HEK293 (cell line): ENCODE measurements around the gene CSMD2.

ENCODE experiments used
- CTCF ChIA-PET: fragments of 350-600 bp; formaldehyde crosslinking; extraction: SDS; loops from one replicate; lab custom pipeline; 2021; ENCODE audit warnings: antibody characterized with exemption; lab: Yijun Ruan, JAX
- POLR2A ChIA-PET: fragments of 300-600 bp; formaldehyde crosslinking; extraction: SDS; loops from one replicate; lab custom pipeline; 2020; ENCODE audit warnings: antibody characterized with exemption, inconsistent platforms; lab: Yijun Ruan, JAX
- H3K27ac ChIP-seq: fragments of 200-500 bp; sonication (Bioruptor generic); 2 replicates; pipeline ENCODE4 v1.5.1; 2014; ENCODE audit warnings: low read depth, low read length, control low read depth, inconsistent platforms; ENCODE audit errors: extremely low read depth
- H3K36me3 ChIP-seq, 2 experiments: fragments of 200-500 bp in 1 of 2; sonication (Bioruptor generic) in 1 of 2; 1 replicate in 1 of 2; 2 replicates in 1 of 2; pipeline ENCODE4 v1.5.1; 2014 to 2017; ENCODE audit warnings: inconsistent platforms in 2 of 2, low read length in 2 of 2; ENCODE audit not compliant: control insufficient read depth in 2 of 2, insufficient read depth in 1 of 2
- H3K4me1 ChIP-seq: fragments of 200-500 bp; sonication (Bioruptor generic); 2 replicates; pipeline ENCODE4 v1.5.1; 2014; ENCODE audit warnings: mild to moderate bottlenecking, low read length, inconsistent platforms; ENCODE audit not compliant: control insufficient read depth, insufficient read depth
- H3K4me3 ChIP-seq: 2 replicates; pipeline ENCODE4 v1.5.1; 2011; ENCODE audit warnings: low read depth, mild to moderate bottlenecking, control low read depth, low read length, moderate library complexity
- H3K9me3 ChIP-seq: fragments of 200-500 bp; sonication (Bioruptor generic); 2 replicates; pipeline ENCODE4 v1.5.1; 2014; ENCODE audit warnings: low read depth, low read length, inconsistent platforms; ENCODE audit not compliant: control insufficient read depth, insufficient read depth
- HIC1 ChIP-seq: fragments of 450-650 bp; formaldehyde crosslinking; IDR thresholded peaks from 2 replicates; pipeline ENCODE4 v1.5.1; 2016; ENCODE audit warnings: missing biosample characterization, missing genetic modification characterization
- ZBTB10 ChIP-seq: fragments of 450-650 bp; formaldehyde crosslinking; IDR thresholded peaks from 2 replicates; pipeline ENCODE4 v1.5.1; 2016; ENCODE audit warnings: missing biosample characterization, missing genetic modification characterization
- ZBTB6 ChIP-seq: fragments of 450-650 bp; formaldehyde crosslinking; IDR thresholded peaks from 2 replicates; pipeline ENCODE4 v1.5.1; 2017; ENCODE audit warnings: missing biosample characterization, missing genetic modification characterization
- ZFP3 ChIP-seq: fragments of 450-650 bp; formaldehyde crosslinking; IDR thresholded peaks from 2 replicates; pipeline ENCODE4 v1.5.1; 2016; ENCODE audit warnings: low read depth, missing biosample characterization, missing genetic modification characterization
- ZIC2 ChIP-seq: fragments of 450-650 bp; formaldehyde crosslinking; IDR thresholded peaks from 2 replicates; pipeline ENCODE4 v1.5.1; 2016; ENCODE audit warnings: missing biosample characterization, missing genetic modification characterization
- ZNF148 ChIP-seq: fragments of 450-650 bp; formaldehyde crosslinking; IDR thresholded peaks from 2 replicates; pipeline ENCODE4 v1.5.0; 2017; ENCODE audit warnings: missing biosample characterization, missing genetic modification characterization, borderline replicate concordance
- ZNF223 ChIP-seq: fragments of 450-650 bp; formaldehyde crosslinking; IDR thresholded peaks from 2 replicates; pipeline ENCODE4 v1.5.1; 2016; ENCODE audit warnings: missing biosample characterization, missing genetic modification characterization
- ZNF23 ChIP-seq: fragments of 450-650 bp; formaldehyde crosslinking; IDR thresholded peaks from 2 replicates; pipeline ENCODE4 v1.5.1; 2016; ENCODE audit warnings: missing biosample characterization, missing genetic modification characterization, borderline replicate concordance
- ZNF473 ChIP-seq: fragments of 450-650 bp; formaldehyde crosslinking; IDR thresholded peaks from 2 replicates; pipeline ENCODE4 v1.5.1; 2017; ENCODE audit warnings: missing biosample characterization, missing genetic modification characterization
- ZNF513 ChIP-seq: fragments of 450-650 bp; IDR thresholded peaks from 2 replicates; pipeline ENCODE4 v1.5.1; 2018; ENCODE audit warnings: missing biosample characterization, missing genetic modification characterization
- ZNF623 ChIP-seq: fragments of 450-650 bp; formaldehyde crosslinking; IDR thresholded peaks from 2 replicates; pipeline ENCODE4 v1.5.1; 2016; ENCODE audit warnings: missing biosample characterization, missing genetic modification characterization
- ZNF626 ChIP-seq: fragments of 450-650 bp; sonication (Bioruptor Pico); formaldehyde crosslinking; IDR thresholded peaks from 2 replicates; pipeline ENCODE4 v1.5.1; 2018; ENCODE audit warnings: missing biosample characterization, missing genetic modification characterization, inconsistent platforms
- ZNF747 ChIP-seq: fragments of 450-650 bp; formaldehyde crosslinking; IDR thresholded peaks from 2 replicates; pipeline ENCODE4 v1.5.1; 2016; ENCODE audit warnings: missing biosample characterization, missing genetic modification characterization
- ZNF776 ChIP-seq: fragments of 450-650 bp; formaldehyde crosslinking; IDR thresholded peaks from 2 replicates; pipeline ENCODE4 v1.5.0; 2017; ENCODE audit warnings: missing biosample characterization, missing genetic modification characterization, borderline replicate concordance
- ZNF785 ChIP-seq: fragments of 450-650 bp; formaldehyde crosslinking; IDR thresholded peaks from 2 replicates; pipeline ENCODE4 v1.5.1; 2016; ENCODE audit warnings: missing biosample characterization, missing genetic modification characterization
- TF ChIP-seq, protein P1 (sequence below): fragments of 450-650 bp; formaldehyde crosslinking; IDR thresholded peaks from 2 replicates; pipeline ENCODE4 v1.5.1; 2017; ENCODE audit warnings: missing biosample characterization, missing genetic modification characterization
- TF ChIP-seq, protein P2 (sequence below): fragments of 450-650 bp; formaldehyde crosslinking; IDR thresholded peaks from 2 replicates; pipeline ENCODE4 v1.5.1; 2016; ENCODE audit warnings: missing biosample characterization, missing genetic modification characterization, borderline replicate concordance
- TF ChIP-seq, protein P3 (sequence below): sonication (generic); formaldehyde crosslinking; IDR thresholded peaks from 2 replicates; pipeline ENCODE4 v1.8.1; 2022; ENCODE audit warnings: mild to moderate bottlenecking, moderate library complexity, missing genetic modification reagents
- TF ChIP-seq, protein P4 (sequence below): fragments of 450-650 bp; formaldehyde crosslinking; IDR thresholded peaks from 2 replicates; pipeline ENCODE4; 2016; ENCODE audit warnings: missing biosample characterization, missing genetic modification characterization

CSMD2 gene

DNA sequence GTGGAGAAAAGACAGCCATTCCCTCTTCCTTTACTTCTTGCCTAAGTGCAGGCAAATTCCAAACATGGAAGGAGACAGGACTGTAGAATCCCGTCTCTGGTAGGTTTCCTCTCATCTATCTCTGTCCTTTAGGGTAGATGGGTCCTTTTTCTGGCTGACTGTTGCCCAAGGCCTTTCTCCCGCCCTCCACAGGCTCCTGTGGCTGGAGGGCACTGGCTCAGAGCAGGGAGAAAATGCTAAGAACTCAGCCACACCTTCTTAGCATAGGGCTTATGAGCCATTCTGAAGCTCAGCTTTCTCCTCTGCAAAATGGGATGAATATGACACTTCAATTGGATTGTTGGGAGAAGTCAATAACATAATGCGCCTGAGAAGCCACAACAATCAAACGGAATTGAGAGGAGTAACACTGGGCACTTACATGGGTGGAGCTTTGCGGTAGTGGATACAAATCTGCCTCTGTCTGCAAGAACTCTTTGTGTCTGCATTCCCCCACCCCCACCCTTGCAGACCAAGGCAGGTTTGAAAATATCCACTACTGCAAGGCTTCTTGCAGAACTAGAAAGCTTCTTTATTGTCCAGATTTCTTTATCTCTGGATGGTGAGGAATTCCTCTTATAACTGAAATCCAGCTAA is 94.7 kb downstream of the CSMD2 start:
- H3K4me1 ChIP-seq: no peaks in the 10 kb centered on the region
- ChIA-PET CTCF (interaction anchor here (0.5 to 0.8 kb wide), 3 partner anchors 26 to 709 kb away, joined by 3 to 5 read pairs (median 3); no protein-coding TSS in a partner anchor), POLR2A (no interaction called here)

More for the DNA sequence above, 94.7 kb downstream of the CSMD2 start:
- Histone ChIP-seq H3K9me3 (no peaks in the 10 kb centered on the region), H3K36me3 (no peaks in the 10 kb centered on the region), H3K27ac (no peak overlapping the region), H3K4me3 (no peak overlapping the region)
- TF ChIP-seq ZNF223 (no peak), ZNF785 (tag by site-specific recombination) (no peak), ZFP3 (tag by site-specific recombination) (no peak), ZNF747 (tag by site-specific recombination) (no peak), ZIC2 (no peak), ZNF626 (tag by site-specific recombination) (no peak), ZNF776 (tag by site-specific recombination) (no peak), ZNF23 (no peak), ZBTB10 (tag by site-specific recombination) (no peak), ZBTB6 (tag by site-specific recombination) (no peak), ZNF513 (tag by site-specific recombination) (no peak), ZNF623 (tag by site-specific recombination) (no peak), ZNF473 (no peak), HIC1 (tag by site-specific recombination) (no peak), ZNF148 (tag by site-specific recombination) (no peak)
- TF ChIP-seq, protein P1, sequence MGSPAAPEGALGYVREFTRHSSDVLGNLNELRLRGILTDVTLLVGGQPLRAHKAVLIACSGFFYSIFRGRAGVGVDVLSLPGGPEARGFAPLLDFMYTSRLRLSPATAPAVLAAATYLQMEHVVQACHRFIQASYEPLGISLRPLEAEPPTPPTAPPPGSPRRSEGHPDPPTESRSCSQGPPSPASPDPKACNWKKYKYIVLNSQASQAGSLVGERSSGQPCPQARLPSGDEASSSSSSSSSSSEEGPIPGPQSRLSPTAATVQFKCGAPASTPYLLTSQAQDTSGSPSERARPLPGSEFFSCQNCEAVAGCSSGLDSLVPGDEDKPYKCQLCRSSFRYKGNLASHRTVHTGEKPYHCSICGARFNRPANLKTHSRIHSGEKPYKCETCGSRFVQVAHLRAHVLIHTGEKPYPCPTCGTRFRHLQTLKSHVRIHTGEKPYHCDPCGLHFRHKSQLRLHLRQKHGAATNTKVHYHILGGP (tag by site-specific recombination): no peak
- TF ChIP-seq, protein P2, sequence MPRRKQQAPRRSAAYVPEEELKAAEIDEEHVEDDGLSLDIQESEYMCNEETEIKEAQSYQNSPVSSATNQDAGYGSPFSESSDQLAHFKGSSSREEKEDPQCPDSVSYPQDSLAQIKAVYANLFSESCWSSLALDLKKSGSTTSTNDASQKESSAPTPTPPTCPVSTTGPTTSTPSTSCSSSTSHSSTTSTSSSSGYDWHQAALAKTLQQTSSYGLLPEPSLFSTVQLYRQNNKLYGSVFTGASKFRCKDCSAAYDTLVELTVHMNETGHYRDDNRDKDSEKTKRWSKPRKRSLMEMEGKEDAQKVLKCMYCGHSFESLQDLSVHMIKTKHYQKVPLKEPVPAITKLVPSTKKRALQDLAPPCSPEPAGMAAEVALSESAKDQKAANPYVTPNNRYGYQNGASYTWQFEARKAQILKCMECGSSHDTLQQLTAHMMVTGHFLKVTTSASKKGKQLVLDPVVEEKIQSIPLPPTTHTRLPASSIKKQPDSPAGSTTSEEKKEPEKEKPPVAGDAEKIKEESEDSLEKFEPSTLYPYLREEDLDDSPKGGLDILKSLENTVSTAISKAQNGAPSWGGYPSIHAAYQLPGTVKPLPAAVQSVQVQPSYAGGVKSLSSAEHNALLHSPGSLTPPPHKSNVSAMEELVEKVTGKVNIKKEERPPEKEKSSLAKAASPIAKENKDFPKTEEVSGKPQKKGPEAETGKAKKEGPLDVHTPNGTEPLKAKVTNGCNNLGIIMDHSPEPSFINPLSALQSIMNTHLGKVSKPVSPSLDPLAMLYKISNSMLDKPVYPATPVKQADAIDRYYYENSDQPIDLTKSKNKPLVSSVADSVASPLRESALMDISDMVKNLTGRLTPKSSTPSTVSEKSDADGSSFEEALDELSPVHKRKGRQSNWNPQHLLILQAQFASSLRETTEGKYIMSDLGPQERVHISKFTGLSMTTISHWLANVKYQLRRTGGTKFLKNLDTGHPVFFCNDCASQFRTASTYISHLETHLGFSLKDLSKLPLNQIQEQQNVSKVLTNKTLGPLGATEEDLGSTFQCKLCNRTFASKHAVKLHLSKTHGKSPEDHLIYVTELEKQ: no peak
- TF ChIP-seq, protein P3, sequence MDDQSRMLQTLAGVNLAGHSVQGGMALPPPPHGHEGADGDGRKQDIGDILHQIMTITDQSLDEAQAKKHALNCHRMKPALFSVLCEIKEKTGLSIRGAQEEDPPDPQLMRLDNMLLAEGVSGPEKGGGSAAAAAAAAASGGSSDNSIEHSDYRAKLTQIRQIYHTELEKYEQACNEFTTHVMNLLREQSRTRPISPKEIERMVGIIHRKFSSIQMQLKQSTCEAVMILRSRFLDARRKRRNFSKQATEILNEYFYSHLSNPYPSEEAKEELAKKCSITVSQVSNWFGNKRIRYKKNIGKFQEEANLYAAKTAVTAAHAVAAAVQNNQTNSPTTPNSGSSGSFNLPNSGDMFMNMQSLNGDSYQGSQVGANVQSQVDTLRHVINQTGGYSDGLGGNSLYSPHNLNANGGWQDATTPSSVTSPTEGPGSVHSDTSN (CRISPR knock-in tag): no peak
- TF ChIP-seq, protein P4, sequence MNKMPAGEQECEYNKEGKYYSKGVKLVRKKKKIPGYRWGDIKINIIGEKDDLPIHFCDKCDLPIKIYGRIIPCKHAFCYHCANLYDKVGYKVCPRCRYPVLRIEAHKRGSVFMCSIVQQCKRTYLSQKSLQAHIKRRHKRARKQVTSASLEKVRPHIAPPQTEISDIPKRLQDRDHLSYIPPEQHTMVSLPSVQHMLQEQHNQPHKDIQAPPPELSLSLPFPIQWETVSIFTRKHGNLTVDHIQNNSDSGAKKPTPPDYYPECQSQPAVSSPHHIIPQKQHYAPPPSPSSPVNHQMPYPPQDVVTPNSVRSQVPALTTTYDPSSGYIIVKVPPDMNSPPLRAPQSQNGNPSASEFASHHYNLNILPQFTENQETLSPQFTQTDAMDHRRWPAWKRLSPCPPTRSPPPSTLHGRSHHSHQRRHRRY (tag by site-specific recombination): no peak
